Measurements from ENCODE around the gene MDN1. TPM values are rescaled to one million over a fixed set of nuclear protein-coding genes. Genes with fewer than 3 reads are reported as not detected.
A peak's percentile ranks its signal among the peaks of the same experiment; 100 is the strongest.
"Not testable (repeated sequence)": the region's sequence is repeated elsewhere in the genome, so short reads cannot be mapped to it uniquely, and the experiment has no call there.

The MDN1 gene
- polyA plus RNA-seq, 1 donor, result 23.6 TPM

GRCh38 chr6:89736893-89737292, 82.7 kb downstream of the MDN1 start:
- H3K27ac ChIP-seq (ENCODE audit: low read length), result no peak overlapping the region
- H3K4me1 ChIP-seq (ENCODE audit: control insufficient read depth, insufficient read depth, low read length), result no peaks in the 10 kb centered on the region
- peaks cover 43% of the 10 kb centered on the region for H3K36me3 ChIP-seq (ENCODE audit: control insufficient read depth, insufficient read depth, low read length)
- WGBS (ENCODE audit: insufficient coverage, low lambda C conversion rate), result no CpG with 5 or more reads among the region's 3 CpGs
- no peak overlapping the region for H3K4me3 ChIP-seq (ENCODE audit: low read length)
- no peaks in the 10 kb centered on the region for H3K9me3 ChIP-seq (ENCODE audit: control insufficient read depth, low read depth, low read length)
- no peak for DNase-seq
- no peaks in the 10 kb centered on the region for H3K27me3 ChIP-seq (ENCODE audit: control insufficient read depth, insufficient read depth, low read length)

- Histone ChIP-seq H3K4me3 (ENCODE audit: low read length) (no peak overlapping the region), H3K9me3 (ENCODE audit: control insufficient read depth, low read depth, low read length) (no peaks in the 10 kb centered on the region), H3K27ac (ENCODE audit: low read length) (no peak overlapping the region), H3K4me1 (ENCODE audit: control insufficient read depth, insufficient read depth, low read length) (no peaks in the 10 kb centered on the region), H3K36me3 (ENCODE audit: control insufficient read depth, insufficient read depth, low read length) (peaks cover 47% of the 10 kb centered on the region), H3K27me3 (ENCODE audit: control insufficient read depth, insufficient read depth, low read length) (no peaks in the 10 kb centered on the region)
- DNase-seq, result no peak
These were observed 85.1 kb downstream of the MDN1 start for GRCh38 chr6:89734526-89734925.

GRCh38 chr6:89731924-89732567, 87.5 kb downstream of the MDN1 start:
- WGBS (ENCODE audit: insufficient coverage, low lambda C conversion rate), result no CpG with 5 or more reads among the region's 3 CpGs
- Histone ChIP-seq H3K4me1 (ENCODE audit: control insufficient read depth, insufficient read depth, low read length) (no peaks in the 10 kb centered on the region), H3K4me3 (ENCODE audit: low read length) (no peak overlapping the region), H3K27me3 (ENCODE audit: control insufficient read depth, insufficient read depth, low read length) (no peaks in the 10 kb centered on the region), H3K27ac (ENCODE audit: low read length) (no peak overlapping the region), H3K9me3 (ENCODE audit: control insufficient read depth, low read depth, low read length) (no peaks in the 10 kb centered on the region), H3K36me3 (ENCODE audit: control insufficient read depth, insufficient read depth, low read length) (peaks cover 45% of the 10 kb centered on the region)
- no peak for DNase-seq

- not testable (repeated sequence) for DNase-seq
These were observed 88.3 kb downstream of the MDN1 start for GRCh38 chr6:89731262-89731661.

GRCh38 chr6:89729818-89730217, 89.8 kb downstream of the MDN1 start:
- Histone ChIP-seq H3K9me3 (ENCODE audit: control insufficient read depth, low read depth, low read length) (no peaks in the 10 kb centered on the region), H3K4me1 (ENCODE audit: control insufficient read depth, insufficient read depth, low read length) (no peaks in the 10 kb centered on the region)
- WGBS (ENCODE audit: insufficient coverage, low lambda C conversion rate), result no CpG with 5 or more reads among the region's 1 CpG

More at GRCh38 chr6:89731262-89731661, 88.3 kb downstream of the MDN1 start:
- H3K9me3 ChIP-seq (ENCODE audit: control insufficient read depth, low read depth, low read length); H3K4me1 ChIP-seq (ENCODE audit: control insufficient read depth, insufficient read depth, low read length); H3K27ac ChIP-seq (ENCODE audit: low read length); H3K27me3 ChIP-seq (ENCODE audit: control insufficient read depth, insufficient read depth, low read length); H3K4me3 ChIP-seq (ENCODE audit: low read length): not testable (repeated sequence)
- WGBS (ENCODE audit: insufficient coverage, low lambda C conversion rate), result 100% methylated on average over 1 of the region's 2 CpGs
- peaks cover 45% of the 10 kb centered on the region for H3K36me3 ChIP-seq (ENCODE audit: control insufficient read depth, insufficient read depth, low read length)

GRCh38 chr6:89727501-89727900, 92.1 kb downstream of the MDN1 start:
- Histone ChIP-seq H3K4me3 (ENCODE audit: low read length) (no peak overlapping the region), H3K27me3 (ENCODE audit: control insufficient read depth, insufficient read depth, low read length) (no peaks in the 10 kb centered on the region), H3K27ac (ENCODE audit: low read length) (no peak overlapping the region), H3K36me3 (ENCODE audit: control insufficient read depth, insufficient read depth, low read length) (peaks cover 54% of the 10 kb centered on the region), H3K4me1 (ENCODE audit: control insufficient read depth, insufficient read depth, low read length) (no peaks in the 10 kb centered on the region), H3K9me3 (ENCODE audit: control insufficient read depth, low read depth, low read length) (no peaks in the 10 kb centered on the region)
- no peak for DNase-seq
- WGBS (ENCODE audit: insufficient coverage, low lambda C conversion rate), result 100% methylated on average over 1 of the region's 7 CpGs

More at GRCh38 chr6:89729818-89730217, 89.8 kb downstream of the MDN1 start:
- H3K36me3 ChIP-seq (ENCODE audit: control insufficient read depth, insufficient read depth, low read length), result peaks cover 51% of the 10 kb centered on the region
- peak in 1 of 2 donors; percentile 30 for DNase-seq
- no peak overlapping the region for H3K4me3 ChIP-seq (ENCODE audit: low read length)
- H3K27me3 ChIP-seq (ENCODE audit: control insufficient read depth, insufficient read depth, low read length), result no peaks in the 10 kb centered on the region
- no peak overlapping the region for H3K27ac ChIP-seq (ENCODE audit: low read length)

GRCh38 chr6:89724981-89725380, 94.6 kb downstream of the MDN1 start:
- Histone ChIP-seq H3K36me3 (ENCODE audit: control insufficient read depth, insufficient read depth, low read length) (peaks cover 56% of the 10 kb centered on the region), H3K4me3 (ENCODE audit: low read length) (no peak overlapping the region), H3K27me3 (ENCODE audit: control insufficient read depth, insufficient read depth, low read length) (no peaks in the 10 kb centered on the region), H3K9me3 (ENCODE audit: control insufficient read depth, low read depth, low read length) (no peaks in the 10 kb centered on the region), H3K4me1 (ENCODE audit: control insufficient read depth, insufficient read depth, low read length) (no peaks in the 10 kb centered on the region), H3K27ac (ENCODE audit: low read length) (no peak overlapping the region)
- DNase-seq, result no peak
- WGBS (ENCODE audit: insufficient coverage, low lambda C conversion rate), result 100% methylated on average over 1 of the region's 3 CpGs

GRCh38 chr6:89723046-89723445, 96.5 kb downstream of the MDN1 start:
- Histone ChIP-seq H3K4me1 (ENCODE audit: control insufficient read depth, insufficient read depth, low read length) (no peaks in the 10 kb centered on the region), H3K4me3 (ENCODE audit: low read length) (no peak overlapping the region), H3K9me3 (ENCODE audit: control insufficient read depth, low read depth, low read length) (no peaks in the 10 kb centered on the region), H3K36me3 (ENCODE audit: control insufficient read depth, insufficient read depth, low read length) (peaks cover 59% of the 10 kb centered on the region), H3K27ac (ENCODE audit: low read length) (no peak overlapping the region), H3K27me3 (ENCODE audit: control insufficient read depth, insufficient read depth, low read length) (no peaks in the 10 kb centered on the region)
- no CpG with 5 or more reads among the region's 2 CpGs for WGBS (ENCODE audit: insufficient coverage, low lambda C conversion rate)
- DNase-seq, result no peak

GRCh38 chr6:89716532-89716931, 103.1 kb downstream of the MDN1 start:
- no CpG with 5 or more reads among the region's 3 CpGs for WGBS (ENCODE audit: insufficient coverage, low lambda C conversion rate)
- no peak for DNase-seq
- H3K27me3 ChIP-seq (ENCODE audit: control insufficient read depth, insufficient read depth, low read length), result no peaks in the 10 kb centered on the region
- no peak overlapping the region for H3K4me3 ChIP-seq (ENCODE audit: low read length)
- no peaks in the 10 kb centered on the region for H3K4me1 ChIP-seq (ENCODE audit: control insufficient read depth, insufficient read depth, low read length)
- H3K27ac ChIP-seq (ENCODE audit: low read length), result no peak overlapping the region
- H3K36me3 ChIP-seq (ENCODE audit: control insufficient read depth, insufficient read depth, low read length), result peaks cover 68% of the 10 kb centered on the region
- H3K9me3 ChIP-seq (ENCODE audit: control insufficient read depth, low read depth, low read length), result no peaks in the 10 kb centered on the region

- Histone ChIP-seq H3K27me3 (ENCODE audit: control insufficient read depth, insufficient read depth, low read length) (no peaks in the 10 kb centered on the region), H3K27ac (ENCODE audit: low read length) (no peak overlapping the region), H3K9me3 (ENCODE audit: control insufficient read depth, low read depth, low read length) (no peaks in the 10 kb centered on the region), H3K36me3 (ENCODE audit: control insufficient read depth, insufficient read depth, low read length) (peaks cover 73% of the 10 kb centered on the region), H3K4me3 (ENCODE audit: low read length) (no peak overlapping the region), H3K4me1 (ENCODE audit: control insufficient read depth, insufficient read depth, low read length) (no peaks in the 10 kb centered on the region)
- WGBS (ENCODE audit: insufficient coverage, low lambda C conversion rate), result no CpG with 5 or more reads among the region's 3 CpGs
- DNase-seq, result no peak
These were observed 107.8 kb downstream of the MDN1 start for GRCh38 chr6:89711801-89712200.

GRCh38 chr6:89708316-89708715, 111.3 kb downstream of the MDN1 start:
- Histone ChIP-seq H3K36me3 (ENCODE audit: control insufficient read depth, insufficient read depth, low read length) (peaks cover 48% of the 10 kb centered on the region), H3K27ac (ENCODE audit: low read length) (peak overlapping the region; percentile 48), H3K4me3 (ENCODE audit: low read length) (no peak overlapping the region), H3K9me3 (ENCODE audit: control insufficient read depth, low read depth, low read length) (no peaks in the 10 kb centered on the region), H3K4me1 (ENCODE audit: control insufficient read depth, insufficient read depth, low read length) (no peaks in the 10 kb centered on the region), H3K27me3 (ENCODE audit: control insufficient read depth, insufficient read depth, low read length) (no peaks in the 10 kb centered on the region)
- 57% methylated on average over 1 of the region's 4 CpGs for WGBS (ENCODE audit: insufficient coverage, low lambda C conversion rate)
- peak; percentile 17 to 41 for DNase-seq
